GM19035 (cell line): Measurements from ENCODE around the gene SMIM23.

Source experiments
- ATAC-seq: cut with Tn5 transposase; IDR thresholded peaks from one replicate; pipeline ENCODE4 v1.9.1; 2021; ENCODE audit not compliant: unreplicated experiment

Gene SMIM23

DNA sequence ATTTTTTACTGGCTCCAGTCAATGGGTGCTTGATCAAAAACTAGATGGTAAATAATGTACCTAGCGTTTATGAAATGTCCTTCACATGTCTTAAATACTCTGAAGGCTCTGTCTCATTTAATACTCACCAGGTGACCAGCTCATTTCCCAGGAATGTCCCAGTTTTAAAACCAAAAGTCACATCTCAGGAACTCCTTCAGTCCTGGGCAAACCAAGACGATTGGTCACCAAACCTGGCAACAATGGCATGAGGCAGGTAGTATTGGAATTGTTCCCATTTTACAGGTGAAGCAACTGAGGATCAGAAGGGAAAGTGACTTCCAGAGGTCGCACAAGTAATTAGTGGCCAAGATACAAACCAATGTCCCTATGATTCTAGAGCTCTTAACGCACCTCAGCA lies 27.7 kb downstream of the SMIM23 start:
- no peak for ATAC-seq

DNA sequence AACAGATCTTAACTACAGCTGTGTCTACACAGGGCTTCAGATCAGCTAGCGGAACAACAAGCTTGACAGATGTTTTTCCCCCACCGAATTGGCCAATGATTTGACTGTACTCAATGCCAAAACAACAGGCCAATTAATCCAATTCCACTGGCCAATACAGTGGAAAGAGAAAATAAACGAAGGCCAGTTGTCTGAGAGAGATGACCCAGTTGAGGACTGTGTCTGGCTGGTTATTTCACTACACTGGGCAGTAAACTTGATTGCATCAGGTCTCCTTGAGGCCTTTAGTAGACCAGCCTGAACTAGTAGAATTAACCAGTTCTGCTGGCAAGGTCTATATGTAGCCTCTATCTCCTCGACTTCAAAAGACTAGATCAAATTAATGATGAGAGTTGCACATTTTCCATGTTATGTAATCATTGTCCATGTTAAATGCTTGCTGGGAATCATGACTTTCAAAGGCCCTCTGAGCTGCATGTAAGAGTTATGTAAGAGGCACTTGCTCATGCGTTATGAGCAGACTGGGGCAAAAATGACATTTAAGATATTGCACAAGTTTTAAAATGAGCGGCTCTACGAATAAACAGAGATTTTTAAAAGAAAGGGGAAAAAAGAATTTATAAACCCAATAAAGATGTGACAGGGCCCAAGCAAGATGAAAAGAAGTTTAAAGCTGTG lies 28.3 kb downstream of the SMIM23 start:
- no peak for ATAC-seq

DNA sequence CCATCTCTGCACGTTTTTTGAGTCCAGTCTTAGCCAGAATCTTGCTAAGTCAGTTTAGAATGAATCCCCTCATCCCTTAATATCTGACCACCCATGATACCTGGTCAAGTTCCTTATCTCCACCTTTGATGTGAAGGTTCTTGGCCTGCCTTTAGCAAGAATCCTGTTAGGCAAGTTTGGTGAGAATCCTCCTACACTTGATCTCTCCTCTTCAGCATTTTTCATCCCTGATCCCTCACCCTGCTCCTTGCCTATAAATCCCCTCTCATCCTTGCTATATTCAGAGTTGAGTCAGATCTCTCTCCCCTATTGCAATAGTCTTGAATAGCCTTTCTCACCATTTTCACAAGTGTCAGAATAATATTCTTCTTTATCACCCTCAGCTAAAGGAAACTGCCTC lies 31.0 kb downstream of the SMIM23 start:
- ATAC-seq: no peak

DNA sequence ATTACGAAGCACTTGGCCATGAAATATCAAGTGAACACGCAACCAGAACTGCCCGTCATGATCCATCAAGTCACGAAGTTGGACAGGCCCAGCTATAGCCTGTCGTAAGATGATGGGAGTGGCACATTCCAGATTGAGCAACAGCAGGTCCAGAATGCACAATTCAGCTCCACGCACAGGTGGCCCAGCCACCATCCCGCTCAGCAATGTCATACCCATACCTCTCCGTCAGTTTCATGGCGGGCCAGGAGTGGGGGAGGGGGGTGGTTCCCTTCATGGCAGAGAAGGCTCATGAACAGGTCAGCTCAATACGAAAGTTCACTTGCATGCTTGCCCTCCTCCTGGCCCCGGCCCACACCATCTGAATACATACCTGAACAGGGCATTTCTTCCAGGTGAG lies 34.9 kb downstream of the SMIM23 start:
- no peak for ATAC-seq

DNA sequence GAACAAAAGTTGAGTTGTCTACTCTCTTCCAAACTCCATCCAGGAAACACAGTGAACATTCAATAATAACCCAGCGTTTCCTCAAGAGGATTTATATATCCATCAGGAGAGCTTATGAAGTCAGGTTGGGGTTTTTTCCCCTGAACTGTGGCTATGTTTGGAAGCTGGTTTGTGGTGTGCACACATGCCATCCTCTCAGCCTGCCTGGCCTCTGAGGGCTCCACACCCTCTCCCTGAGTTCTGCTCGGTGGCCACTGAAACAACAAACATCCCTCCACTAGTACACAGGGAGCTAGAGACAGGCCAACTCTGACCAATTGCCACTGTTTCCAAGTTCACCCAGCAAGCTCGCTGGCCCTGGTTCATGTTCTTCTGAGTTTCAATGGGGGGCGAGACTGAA lies 35.7 kb downstream of the SMIM23 start:
- ATAC-seq: no peak

- ATAC-seq: no peak
Measured at GRCh38 chr5:171823269-171823668, 37.7 kb downstream of the SMIM23 start.

DNA sequence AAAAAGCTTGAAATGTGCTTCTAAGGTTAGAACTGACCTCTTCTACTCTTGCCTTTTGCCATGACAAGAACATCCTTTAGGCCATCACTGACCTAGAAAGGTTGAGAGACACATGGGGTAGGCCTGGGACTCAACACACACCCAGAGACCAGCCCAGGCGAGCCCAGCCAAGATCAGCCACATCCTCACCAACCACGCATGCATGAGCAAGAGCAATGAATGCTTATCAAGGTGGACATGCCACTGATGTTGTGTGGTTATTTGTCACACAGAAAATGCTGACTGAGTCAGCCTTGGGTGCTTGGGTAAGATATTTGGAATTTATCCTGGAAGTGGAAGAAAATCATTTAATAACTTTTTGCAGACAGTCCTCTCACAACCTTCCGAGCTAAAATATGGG lies 39.4 kb downstream of the SMIM23 start:
- no peak for ATAC-seq

DNA sequence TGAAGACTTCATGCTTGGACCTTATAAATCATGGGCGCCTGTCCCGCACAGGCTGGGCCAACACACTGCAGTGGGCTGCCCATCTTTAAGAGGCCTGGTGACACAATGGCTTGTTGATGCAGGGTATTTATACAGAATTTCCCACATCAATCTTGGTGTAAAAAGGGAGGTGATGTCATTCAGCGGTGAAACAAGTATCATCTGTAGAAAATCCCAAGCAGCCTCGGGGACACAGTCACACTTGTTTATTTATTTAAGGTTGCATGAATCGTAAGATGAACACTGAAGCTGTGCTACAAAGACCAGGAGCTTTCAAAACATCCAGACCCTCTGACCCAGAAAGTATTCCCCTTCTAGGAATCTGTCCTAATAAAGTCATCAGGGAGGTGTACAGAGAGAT lies 40.5 kb downstream of the SMIM23 start:
- no peak for ATAC-seq

DNA sequence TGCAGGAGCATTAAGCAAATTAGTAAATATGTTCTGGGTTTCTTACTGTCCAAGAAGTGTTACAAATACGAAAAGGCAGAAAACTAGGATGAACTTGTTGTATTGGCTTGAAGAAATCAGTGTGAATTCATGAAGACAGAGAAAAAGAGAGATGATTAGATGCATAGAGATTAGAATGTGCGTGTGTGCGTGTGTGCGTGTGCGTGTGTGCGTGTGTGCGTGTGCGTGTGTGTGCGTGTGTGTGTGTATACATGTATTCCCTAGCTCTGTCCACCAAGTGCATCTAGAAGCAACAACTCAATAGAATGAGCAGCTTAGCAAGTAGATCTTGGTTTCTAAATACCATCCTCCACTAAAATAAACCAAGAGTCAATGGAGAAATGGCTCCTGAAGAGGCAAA lies 41.5 kb downstream of the SMIM23 start:
- ATAC-seq: no peak

- no peak for ATAC-seq
Measured at GRCh38 chr5:171830686-171831085, 45.1 kb downstream of the SMIM23 start.

GRCh38 chr5:171832775-171833174 lies 47.2 kb downstream of the SMIM23 start:
- no peak for ATAC-seq

DNA sequence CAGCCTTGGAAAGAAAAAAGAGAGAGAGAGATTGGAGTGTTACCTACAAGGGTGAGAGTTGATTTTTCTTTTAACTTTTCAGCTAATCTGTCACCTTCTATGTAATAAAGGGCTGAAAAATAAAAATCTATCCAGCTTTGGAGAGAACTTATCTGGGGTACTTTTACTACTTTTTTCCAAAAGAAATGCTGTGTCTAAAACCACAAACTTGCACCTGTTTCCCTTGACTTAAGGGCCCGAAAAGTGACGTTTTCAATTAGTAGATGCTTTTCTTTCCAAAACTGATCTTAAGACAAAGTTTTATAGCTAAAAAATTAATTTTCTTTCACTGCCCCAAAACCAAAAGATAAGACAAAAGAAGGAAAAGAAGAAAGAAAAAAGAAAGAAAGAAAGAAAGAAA lies 48.8 kb downstream of the SMIM23 start:
- ATAC-seq: no peak

DNA sequence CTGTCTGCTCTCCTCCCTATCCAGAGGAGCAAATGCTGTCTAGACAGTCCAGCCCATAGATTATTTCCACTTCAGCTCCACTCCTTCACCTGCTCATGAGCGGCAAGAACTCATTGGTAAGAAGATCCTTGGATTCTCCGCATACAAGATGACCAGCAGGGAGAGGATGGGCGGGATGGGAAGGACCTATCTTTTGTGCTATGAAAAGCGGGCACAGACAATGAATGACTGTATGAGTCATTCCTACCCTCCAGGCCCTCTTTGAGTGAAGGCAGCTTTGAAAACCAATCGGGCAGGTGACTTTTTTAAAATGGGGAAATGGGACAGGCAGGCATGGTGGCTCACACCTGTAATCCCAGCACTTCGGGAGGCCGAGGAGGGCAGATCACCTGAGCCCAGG lies 49.4 kb downstream of the SMIM23 start:
- ATAC-seq: no peak

- ATAC-seq: no peak
Measured at GRCh38 chr5:171837522-171837921, 51.9 kb downstream of the SMIM23 start.

- no peak for ATAC-seq
Measured at GRCh38 chr5:171838066-171838465, 52.4 kb downstream of the SMIM23 start.

GRCh38 chr5:171839112-171839511 lies 53.5 kb downstream of the SMIM23 start:
- ATAC-seq: no peak

- no peak for ATAC-seq
Measured at GRCh38 chr5:171840066-171840465, 54.4 kb downstream of the SMIM23 start.
